Esophagus muscularis mucosa (tissue), 4 donors: ENCODE measurements around the gene COPS6. TPM values are rescaled to one million over a fixed set of nuclear protein-coding genes. Genes with fewer than 3 reads are reported as not detected.

Source experiments
- DNase-seq: peaks from one replicate; pipeline ENCODE4 v3.0.0-alpha.2; 2017; ENCODE audit errors: extremely low spot score
- H3K27ac ChIP-seq, 4 donors: fragments of 200-600 bp; sonication (generic); replicated peaks in 1 of 4; 1 replicate in 3 of 4; 2 replicates in 1 of 4; pipeline ENCODE4 v1.5.1; 2016 to 2019; ENCODE audit warnings: mild to moderate bottlenecking in 1 of 4
- H3K27me3 ChIP-seq, 4 donors: fragments of 200-600 bp; sonication (generic); one replicate each; pipeline versions ENCODE4 v1.5.1 to v1.6.0; 2016 to 2019
- H3K36me3 ChIP-seq, 4 donors: fragments of 200-600 bp; sonication (generic); one replicate each; pipeline ENCODE4 v1.5.1; 2016 to 2019
- H3K4me1 ChIP-seq, 4 donors: fragments of 200-600 bp; sonication (generic); one replicate each; pipeline ENCODE4 v1.5.1; 2016 to 2019
- H3K4me3 ChIP-seq, 4 donors: fragments of 200-600 bp; sonication (generic); 1 replicate in 2 of 4; 2 replicates in 2 of 4; pipeline ENCODE4 v1.5.1; 2016 to 2019; ENCODE audit warnings: mild to moderate bottlenecking in 4 of 4, moderate library complexity in 1 of 4
- H3K9me3 ChIP-seq, 4 donors: fragments of 200-600 bp; sonication (generic); 1 replicate in 3 of 4; 2 replicates in 1 of 4; pipeline ENCODE4 v1.5.1; 2016 to 2019
- CTCF ChIP-seq, 3 experiments: fragments of 200-600 bp in 2 of 3; fragments of 450-650 bp in 1 of 3; sonication (generic) in 2 of 3; IDR thresholded peaks; one replicate each; pipeline ENCODE4 v1.5.1; 2017 to 2019; ENCODE audit warnings: antibody characterized with exemption in 3 of 3, mild to moderate bottlenecking in 2 of 3, moderate library complexity in 1 of 3
- EP300 ChIP-seq: sonication (generic); formaldehyde crosslinking; IDR thresholded peaks from one replicate; pipeline ENCODE4 v1.6.1; 2017; ENCODE audit warnings: antibody characterized with exemption
- POLR2A ChIP-seq: fragments of 450-650 bp; IDR thresholded peaks from one replicate; pipeline ENCODE4 v1.6.1; 2017; ENCODE audit warnings: antibody characterized with exemption, moderate library complexity, mild to moderate bottlenecking, low read depth
- POLR2AphosphoS5 ChIP-seq, 2 donors: sonication (generic); formaldehyde crosslinking; IDR thresholded peaks; one replicate each; pipeline ENCODE4 v1.6.1; 2017; ENCODE audit warnings: antibody characterized with exemption in 2 of 2
- WGBS: methylation state at CpG from one replicate; pipeline ENCODE4 v1.1.5; 2018; 5-methylcytosine and 5-hydroxymethylcytosine counted together
- intact Hi-C: fragments of 100-400 bp; cut with DNase I; formaldehyde crosslinking; loops from one replicate; pipeline ENCODE4 v1.15.1; 2023
- total RNA-seq, 4 donors: library from RNA; depleted of rRNA; stranded (reverse); fragments of >200 nt; gene quantifications; one replicate each; pipeline versions ENCODE4 v1.1.0 to v1.2.1, GENCODE V29; 2016

The COPS6 gene
- total RNA-seq, 4 donors from 2014 or later = 49.4 to 97.6 (median 73.7) TPM

GRCh38 chr7:100081535-100082102, 7.2 kb upstream of the COPS6 start, which contains the start of gene ZNF3:
Gene ZNF3, minus strand, starts transcription at chr7:100081723. Its CDS starts 4,366 bp downstream, at chr7:100077357.
- WGBS = under 1% methylated on average over 37 of the region's 55 CpGs

GRCh38 chr7:100082978-100083377, 5.8 kb upstream of the COPS6 start:
- intact Hi-C loops = loop anchor here (5.0 to 10.0 kb wide), 3 partner anchors 44 to 168 kb away; partner anchors contain the start of genes MBLAC1 and TRIM4
- Histone ChIP-seq H3K4me3 (no peak overlapping the region), H3K27ac (peak overlapping the region in 2 of 4 donors; percentile 87 to 92), H3K36me3 (peaks cover 0 to 20% (median 17%) of the 10 kb centered on the region in 4 donors), H3K4me1 (peaks cover 33 to 52% (median 48%) of the 10 kb centered on the region in 4 donors), H3K9me3 (no peaks in the 10 kb centered on the region), H3K27me3 (no peaks in the 10 kb centered on the region)
- DNase-seq = no peak
- 80% methylated on average over 4 of the region's 4 CpGs for WGBS
- TF ChIP-seq POLR2A (no peak), EP300 (no peak), POLR2AphosphoS5 (IDR thresholded peaks at IDR 0.05) (no peak), CTCF (IDR thresholded peaks at IDR 0.05) (no peak)

More at GRCh38 chr7:100081535-100082102, 7.2 kb upstream of the COPS6 start, which contains the start of gene ZNF3:
- TF ChIP-seq CTCF (IDR thresholded peaks at IDR 0.05) (peak; percentile 93 to 95 (median 94)), EP300 (no peak), POLR2AphosphoS5 (IDR thresholded peaks at IDR 0.05) (peak; percentile 89 to 97), POLR2A (peak; percentile 43)
- peak; percentile 100 for DNase-seq
- Histone ChIP-seq H3K9me3 (no peaks in the 10 kb centered on the region), H3K4me1 (peaks cover 29 to 44% (median 41%) of the 10 kb centered on the region in 4 donors), H3K36me3 (peaks cover 0 to 34% (median 30%) of the 10 kb centered on the region in 4 donors), H3K27me3 (no peaks in the 10 kb centered on the region), H3K27ac (peak within 1 kb of the TSS; percentile 87 to 92 (median 88)), H3K4me3 (peak within 1 kb of the TSS; percentile 97 to 99 (median 98))
- intact Hi-C loops = loop anchor here (5.0 to 10.0 kb wide), 3 partner anchors 46 to 167 kb away; partner anchors contain the start of genes MBLAC1 and TRIM4

- 48% methylated on average over 3 of the region's 3 CpGs for WGBS
- Histone ChIP-seq H3K9me3 (no peaks in the 10 kb centered on the region), H3K4me3 (no peak overlapping the region), H3K27ac (no peak overlapping the region), H3K27me3 (peaks cover 0 to 5% (median 0%) of the 10 kb centered on the region in 4 donors), H3K4me1 (peaks cover 31 to 55% (median 44%) of the 10 kb centered on the region in 4 donors), H3K36me3 (peaks cover 2 to 7% (median 4%) of the 10 kb centered on the region in 4 donors)
- intact Hi-C loops = loop anchor here (10.0 kb wide), 2 partner anchors 91 to 171 kb away; partner anchors contain the start of gene TRIM4
- TF ChIP-seq POLR2AphosphoS5 (IDR thresholded peaks at IDR 0.05) (no peak), CTCF (IDR thresholded peaks at IDR 0.05) (no peak), EP300 (no peak), POLR2A (no peak)
- no peak for DNase-seq
Measured at GRCh38 chr7:100085515-100085914, 3.3 kb upstream of the COPS6 start.

- H3K9me3 ChIP-seq = no peaks in the 10 kb centered on the region
- WGBS = 52% methylated on average over 10 of the region's 10 CpGs
- intact Hi-C loops = loop anchor here (10.0 kb wide), 2 partner anchors 92 to 172 kb away; partner anchors contain the start of gene TRIM4
- H3K27me3 ChIP-seq = peaks cover 0 to 5% (median 0%) of the 10 kb centered on the region in 4 donors
- TF ChIP-seq POLR2AphosphoS5 (IDR thresholded peaks at IDR 0.05) = peak in 1 of 2 donors; percentile 81
- no peak for TF ChIP-seq POLR2A
- peaks cover 17 to 24% (median 21%) of the 10 kb centered on the region in 4 donors for H3K36me3 ChIP-seq
- no peak for DNase-seq
- peak overlapping the region; percentile 43 to 91 (median 87) for H3K27ac ChIP-seq
- no peak overlapping the region for H3K4me3 ChIP-seq
- H3K4me1 ChIP-seq = peaks cover 26 to 45% (median 37%) of the 10 kb centered on the region in 4 donors
Measured at GRCh38 chr7:100087055-100087750, 1.6 kb upstream of the COPS6 start.
